ENCODE measurements around the gene FNBP1L. TPM values are rescaled to one million over a fixed set of nuclear protein-coding genes. Genes with fewer than 3 reads are reported as not detected.
"Not testable (repeated sequence)": the region's sequence is repeated elsewhere in the genome, so short reads cannot be mapped to it uniquely, and the experiment has no call there.

Gene FNBP1L
- polyA plus RNA-seq, 1 donor = 136 TPM

DNA sequence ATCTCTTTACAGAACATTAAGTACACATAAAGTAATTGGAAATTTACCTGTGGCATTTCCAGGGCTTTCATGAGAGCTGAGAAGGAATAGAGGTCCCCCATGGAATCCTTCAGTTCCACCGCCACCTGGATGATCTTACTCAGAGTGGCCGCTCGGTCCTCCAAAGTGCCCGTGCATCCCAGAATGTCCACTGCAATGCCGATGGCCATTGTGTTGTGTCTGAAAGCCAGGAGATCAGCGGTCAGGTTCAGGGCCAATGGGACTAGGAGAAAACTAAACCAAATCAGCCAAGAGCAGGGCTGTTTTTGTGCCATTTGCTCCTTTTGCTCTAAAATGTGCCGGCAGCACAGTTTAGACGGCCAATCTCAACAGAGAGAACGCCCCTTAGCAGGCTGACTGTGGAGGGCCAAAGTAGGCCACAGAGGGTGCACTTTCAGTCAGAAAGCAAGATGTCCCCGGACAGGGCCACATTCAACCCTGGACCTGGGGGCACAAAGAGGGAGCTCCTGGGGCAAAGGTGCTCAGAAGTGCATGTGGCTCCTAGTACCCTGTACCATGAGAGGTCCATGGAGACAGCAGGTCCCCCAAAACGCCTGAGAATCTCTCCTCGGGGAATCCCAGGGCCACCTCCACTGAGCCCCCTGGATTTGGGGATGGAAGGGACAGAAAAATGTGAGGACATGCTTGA is 123.8 kb downstream of the FNBP1L start:
- no peak for DNase-seq

- no peak for DNase-seq
Measured at GRCh38 chr1:93573940-93574469, 126.1 kb downstream of the FNBP1L start.

- no peak for DNase-seq
Measured at GRCh38 chr1:93574511-93574910, 126.6 kb downstream of the FNBP1L start.

DNA sequence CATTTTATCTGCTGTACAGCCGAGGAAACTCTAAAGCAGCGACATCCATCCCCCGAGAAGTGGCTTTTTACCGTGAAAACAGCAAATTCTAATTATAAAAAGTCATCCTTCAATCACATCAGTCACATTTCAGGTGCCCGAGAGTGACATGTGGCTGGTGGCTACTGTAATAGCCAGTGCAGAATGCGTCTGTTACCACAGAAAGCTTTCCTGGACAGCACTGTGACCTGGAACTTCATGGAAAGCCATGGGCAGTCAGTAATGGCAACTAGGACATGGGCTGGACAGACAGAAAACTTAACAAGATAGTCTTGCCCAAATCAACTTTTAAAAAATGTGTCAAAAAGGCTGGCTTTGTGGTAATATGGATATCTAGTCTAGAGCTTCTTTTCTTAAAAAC is 127.1 kb downstream of the FNBP1L start:
- no peak for DNase-seq

DNA sequence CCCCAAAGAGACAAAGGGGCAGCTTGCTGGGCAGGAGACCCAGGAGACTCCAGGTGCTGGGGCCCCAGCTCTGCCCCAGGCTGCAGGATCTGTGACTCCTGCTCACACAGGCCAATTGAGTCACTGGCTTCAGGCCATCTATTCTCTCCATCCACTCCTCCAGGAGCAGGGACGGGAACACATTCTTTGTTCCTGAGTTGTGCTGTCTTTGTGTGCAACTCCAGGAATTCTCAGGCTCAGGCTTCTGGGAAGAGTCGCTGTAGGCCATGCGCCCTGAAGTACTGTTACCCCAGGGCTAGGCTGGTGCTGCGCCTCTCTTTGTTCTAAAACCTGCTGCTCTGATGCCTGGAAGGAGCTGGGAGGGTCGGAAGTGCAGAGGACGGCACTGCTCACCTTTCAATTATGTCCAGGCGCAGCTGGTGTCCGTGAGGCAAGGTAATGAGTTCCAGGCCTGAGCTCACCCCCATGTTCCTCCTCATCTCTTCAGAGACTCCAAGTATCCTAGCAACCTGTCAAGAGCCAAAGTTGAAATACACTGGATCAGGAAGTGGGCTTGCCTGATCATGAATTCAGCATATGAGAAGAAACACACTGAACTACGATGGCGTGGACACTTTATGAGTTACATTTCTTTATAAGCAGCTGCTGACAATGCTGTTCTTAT is 127.8 kb downstream of the FNBP1L start:
- no peak for DNase-seq

- no peak for DNase-seq
Measured at GRCh38 chr1:93576346-93576745, 128.4 kb downstream of the FNBP1L start.

- DNase-seq = no peak
Measured at GRCh38 chr1:93576746-93577145, 128.8 kb downstream of the FNBP1L start.

DNA sequence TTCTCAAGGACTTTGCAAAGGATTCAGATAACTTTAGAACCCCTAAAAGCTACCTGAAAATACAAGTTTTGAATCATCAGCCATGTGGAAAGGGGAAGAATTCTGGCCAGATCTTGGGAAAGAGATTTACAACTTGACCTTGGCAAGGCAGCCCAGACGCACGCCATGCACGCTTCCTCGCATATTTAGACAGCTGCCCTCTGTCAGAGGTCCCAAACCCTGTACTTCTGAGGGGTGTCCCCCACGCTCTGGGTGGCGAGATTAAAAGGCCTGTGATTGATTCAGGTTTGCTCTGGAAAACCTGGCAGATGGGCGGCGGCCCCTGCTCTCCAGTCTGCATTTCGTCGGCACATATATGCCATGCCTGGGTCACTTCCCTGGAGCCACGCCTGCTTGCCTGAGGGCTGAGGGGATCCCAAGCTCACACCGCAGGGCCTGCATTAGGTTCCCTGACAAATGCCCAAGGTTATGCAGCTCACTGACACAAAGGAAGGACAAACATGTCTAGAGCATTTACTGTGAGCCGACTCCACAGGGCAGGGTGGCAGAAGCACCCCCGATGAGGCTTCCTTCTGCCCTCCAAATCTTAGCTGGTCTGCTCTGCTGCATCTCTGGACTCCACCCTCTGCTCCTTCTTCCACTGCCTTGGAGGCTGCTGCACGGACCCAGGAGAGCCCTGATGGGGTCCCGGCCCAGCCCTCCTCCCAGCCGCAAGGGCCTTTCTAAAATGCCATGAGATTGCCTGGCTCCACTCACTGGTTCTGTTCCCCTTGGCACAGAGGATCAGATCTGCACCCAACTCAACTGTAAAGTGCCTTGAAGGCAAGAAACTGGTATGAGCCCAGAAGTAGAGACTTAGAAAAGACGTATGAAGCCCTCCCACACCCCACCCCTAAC is 129.9 kb downstream of the FNBP1L start:
- DNase-seq = no peak

DNA sequence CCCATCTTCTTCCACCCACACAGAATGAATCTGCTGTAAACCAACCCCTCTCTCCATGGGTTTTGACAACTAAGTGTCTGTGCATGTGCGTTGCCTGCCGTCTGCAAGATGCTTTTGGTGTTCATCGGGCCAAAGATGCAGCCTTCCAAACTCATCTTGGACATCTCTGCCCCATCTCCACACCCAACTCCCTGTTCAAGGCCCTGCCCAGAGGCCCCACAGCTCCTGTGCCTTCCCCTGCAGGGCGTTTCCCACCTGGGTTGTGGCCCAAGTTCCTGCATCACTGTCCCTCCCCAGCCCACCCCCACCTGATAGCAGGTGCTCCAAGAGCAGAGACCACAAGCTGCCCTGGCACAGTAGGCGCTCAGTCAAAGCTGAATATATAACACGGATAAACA is 130.5 kb downstream of the FNBP1L start:
- DNase-seq = no peak

DNA sequence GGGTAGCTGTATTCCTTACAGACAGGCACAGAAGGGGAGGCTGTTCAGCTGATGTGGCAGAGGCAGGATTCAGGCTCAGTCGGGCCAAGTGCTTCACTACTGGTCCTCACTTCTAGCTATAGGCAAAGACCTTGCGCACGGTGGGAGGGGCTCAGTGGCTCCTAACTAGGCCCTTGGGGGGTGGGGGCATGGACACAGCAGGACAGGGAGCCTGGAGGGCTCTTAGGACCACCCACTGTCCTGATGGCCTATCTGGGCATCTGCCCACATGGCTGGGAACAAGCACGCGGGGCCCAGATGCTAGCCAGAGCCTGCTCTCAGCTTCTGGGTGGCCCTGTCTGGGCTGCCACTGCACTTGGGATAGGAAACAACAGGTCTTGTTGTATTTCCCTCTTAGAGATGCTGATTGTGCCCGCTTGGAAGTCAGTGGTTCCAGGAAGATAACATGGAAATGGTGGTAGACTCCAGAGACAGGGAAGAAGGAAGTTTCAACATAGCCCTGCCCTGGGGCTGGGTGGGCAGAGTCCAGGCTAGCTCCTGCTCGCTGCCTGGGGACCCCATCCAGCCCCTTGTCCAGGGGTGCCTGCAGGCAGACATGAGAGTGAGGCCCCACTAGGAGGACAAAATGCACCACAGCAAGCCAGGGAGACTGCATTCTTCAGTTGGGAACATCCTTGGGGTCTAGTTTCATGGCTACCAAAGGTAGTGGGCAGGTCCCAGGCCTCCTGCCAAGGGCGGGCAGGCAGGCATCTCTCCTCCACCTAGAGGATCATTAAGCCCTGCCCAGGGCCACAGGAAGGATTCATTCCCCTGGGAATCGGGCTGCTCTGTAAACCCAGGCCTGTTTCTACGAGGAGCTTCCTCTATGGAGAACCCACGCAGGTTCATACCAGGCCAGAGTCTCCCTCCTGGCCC is 131.2 kb downstream of the FNBP1L start:
- no peak for DNase-seq

GRCh38 chr1:93579891-93580290 is 132.0 kb downstream of the FNBP1L start:
- DNase-seq = no peak

- DNase-seq = no peak
Measured at GRCh38 chr1:93581917-93582850, 134.3 kb downstream of the FNBP1L start.

- no peak for DNase-seq
Measured at GRCh38 chr1:93584261-93585003, 136.5 kb downstream of the FNBP1L start.

- no peak for DNase-seq
Measured at GRCh38 chr1:93585059-93585966, 137.4 kb downstream of the FNBP1L start.

- no peak for DNase-seq
Measured at GRCh38 chr1:93587354-93587753, 139.4 kb downstream of the FNBP1L start.

DNA sequence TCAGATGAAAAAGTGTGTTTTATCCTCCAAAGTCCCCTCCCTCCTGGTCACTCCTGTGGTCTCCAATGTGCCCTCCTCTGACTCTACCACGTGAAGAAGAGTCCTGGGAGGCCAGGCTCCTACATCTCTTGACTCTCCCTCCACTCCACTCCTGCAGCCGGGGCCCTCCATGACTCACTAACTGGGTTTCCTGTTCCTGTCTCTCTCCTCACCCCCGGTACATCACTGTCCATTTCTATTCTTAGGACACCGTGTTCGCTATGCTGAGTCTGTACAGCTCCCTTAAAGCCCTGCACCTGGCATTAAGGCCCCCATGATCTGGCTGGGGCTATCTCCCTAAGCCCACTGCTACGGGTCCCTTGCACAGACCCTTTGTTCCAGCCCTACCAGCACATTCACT is 140.3 kb downstream of the FNBP1L start:
- DNase-seq = no peak

GRCh38 chr1:93588955-93589354 is 141.0 kb downstream of the FNBP1L start:
- no peak for DNase-seq

DNA sequence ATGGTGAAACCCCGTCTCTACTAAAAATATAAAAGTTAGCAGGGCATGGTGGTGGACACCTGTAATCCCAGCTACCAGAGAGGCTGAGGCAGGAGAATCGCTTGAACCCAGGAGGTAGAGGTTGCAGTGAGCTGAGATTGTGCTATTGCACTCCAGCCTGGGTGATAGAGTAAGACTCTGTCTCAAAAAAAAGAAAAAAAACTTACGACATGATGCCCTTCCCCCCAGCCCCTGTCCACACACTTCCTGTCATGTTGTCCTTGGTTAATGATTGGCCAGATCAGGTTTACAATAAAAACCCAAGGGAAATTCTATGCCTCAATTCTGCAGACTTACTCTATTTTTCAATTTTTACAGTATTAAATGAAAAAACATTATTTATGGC is 143.4 kb downstream of the FNBP1L start:
- not testable (repeated sequence) for DNase-seq
